Keratinocyte (primary cell): ENCODE results near the gene SLC2A11.

Source experiments
- EZH2 ChIP-seq: IDR thresholded peaks from one replicate; pipeline ENCODE4 v1.6.1; 2012; ENCODE audit warnings: inconsistent platforms, mild to moderate bottlenecking, low read length, moderate library complexity
- TF ChIP-seq, protein P1 (sequence below), 3 experiments: IDR thresholded peaks in 1 of 3; conservative IDR thresholded peaks in 1 of 3; optimal IDR thresholded peaks in 1 of 3; 2 replicates in 2 of 3; 3 replicates in 1 of 3; pipeline versions ENCODE3 to v1.5.1; 2011; ENCODE audit warnings: low read length in 3 of 3, mild to moderate bottlenecking in 3 of 3, moderate library complexity in 2 of 3, control low read depth in 1 of 3, inconsistent platforms in 1 of 3; ENCODE audit not compliant: insufficient read depth in 2 of 3; ENCODE audit errors: extremely low read depth in 1 of 3

DNA sequence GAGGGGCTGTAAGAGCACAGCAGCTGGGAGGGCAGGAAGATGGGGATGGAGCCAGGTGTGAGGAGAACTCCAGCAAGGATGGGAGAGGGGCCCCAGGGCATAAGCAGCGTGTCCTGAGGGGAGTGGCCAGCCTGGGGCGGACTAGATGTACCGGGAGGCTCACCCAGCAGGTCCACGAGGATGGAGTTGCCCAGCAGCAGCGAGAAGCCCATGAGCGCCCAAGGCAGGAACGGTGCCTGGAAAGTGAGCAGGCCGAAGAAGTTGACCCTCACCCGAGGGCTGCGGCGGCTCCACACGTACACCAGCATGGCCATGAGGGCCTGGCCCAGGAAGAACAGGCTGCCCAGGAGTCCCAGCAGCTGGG lies 20.2 kb upstream of the SLC2A11 start:
- TF ChIP-seq, protein P1, sequence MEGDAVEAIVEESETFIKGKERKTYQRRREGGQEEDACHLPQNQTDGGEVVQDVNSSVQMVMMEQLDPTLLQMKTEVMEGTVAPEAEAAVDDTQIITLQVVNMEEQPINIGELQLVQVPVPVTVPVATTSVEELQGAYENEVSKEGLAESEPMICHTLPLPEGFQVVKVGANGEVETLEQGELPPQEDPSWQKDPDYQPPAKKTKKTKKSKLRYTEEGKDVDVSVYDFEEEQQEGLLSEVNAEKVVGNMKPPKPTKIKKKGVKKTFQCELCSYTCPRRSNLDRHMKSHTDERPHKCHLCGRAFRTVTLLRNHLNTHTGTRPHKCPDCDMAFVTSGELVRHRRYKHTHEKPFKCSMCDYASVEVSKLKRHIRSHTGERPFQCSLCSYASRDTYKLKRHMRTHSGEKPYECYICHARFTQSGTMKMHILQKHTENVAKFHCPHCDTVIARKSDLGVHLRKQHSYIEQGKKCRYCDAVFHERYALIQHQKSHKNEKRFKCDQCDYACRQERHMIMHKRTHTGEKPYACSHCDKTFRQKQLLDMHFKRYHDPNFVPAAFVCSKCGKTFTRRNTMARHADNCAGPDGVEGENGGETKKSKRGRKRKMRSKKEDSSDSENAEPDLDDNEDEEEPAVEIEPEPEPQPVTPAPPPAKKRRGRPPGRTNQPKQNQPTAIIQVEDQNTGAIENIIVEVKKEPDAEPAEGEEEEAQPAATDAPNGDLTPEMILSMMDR (optimal IDR thresholded peaks at IDR 0.05 in 1 of 3, IDR thresholded peaks at IDR 0.05 in 1 of 3, conservative IDR thresholded peaks at IDR 0.05 in 1 of 3; ENCODE audit: extremely low read depth in 1 of 3, insufficient read depth in 2 of 3, low read length in 3 of 3) = no peak
- no peak for TF ChIP-seq EZH2
